NT2/D1 (cell line): ENCODE measurements around the gene ZMPSTE24.

Experiments used
- DNase-seq: peaks from one replicate; pipeline ENCODE4 v3.0.0-alpha.2; 2011; ENCODE audit warnings: low read depth, low spot score
- H3K27me3 ChIP-seq: 2 replicates; pipeline ENCODE4 v1.6.0; 2011; ENCODE audit warnings: mild to moderate bottlenecking; ENCODE audit not compliant: insufficient read length, insufficient read depth
- H3K36me3 ChIP-seq: 2 replicates; pipeline ENCODE4 v1.6.1; 2011; ENCODE audit warnings: mild to moderate bottlenecking, low read length, mixed read lengths; ENCODE audit not compliant: insufficient read depth, insufficient read length
- H3K4me1 ChIP-seq: 2 replicates; pipeline ENCODE4 v1.5.1; 2011; ENCODE audit not compliant: insufficient read depth, insufficient read length
- H3K4me3 ChIP-seq: 2 replicates; pipeline ENCODE4 v1.5.1; 2011; ENCODE audit warnings: low read depth; ENCODE audit not compliant: insufficient read length
- H3K9ac ChIP-seq: 2 replicates; pipeline ENCODE4 v1.6.0; 2011; ENCODE audit warnings: low read depth; ENCODE audit not compliant: insufficient read length
- H3K9me3 ChIP-seq: 2 replicates; pipeline ENCODE4 v1.5.1; 2011; ENCODE audit warnings: mild to moderate bottlenecking, low read length; ENCODE audit not compliant: insufficient read depth
- SUZ12 ChIP-seq: IDR thresholded peaks from 2 replicates; pipeline ENCODE4 v1.6.1; 2011; ENCODE audit not compliant: insufficient read length, insufficient read depth; ENCODE audit errors: extremely low read depth
- YY1 ChIP-seq: IDR thresholded peaks from 2 replicates; pipeline ENCODE4 v1.6.1; 2011; ENCODE audit not compliant: insufficient read length, insufficient read depth
- ZNF274 ChIP-seq: IDR thresholded peaks from 2 replicates; pipeline ENCODE4 v1.6.1; 2011; ENCODE audit warnings: mild to moderate bottlenecking, low read depth, low read length

The ZMPSTE24 gene

DNA sequence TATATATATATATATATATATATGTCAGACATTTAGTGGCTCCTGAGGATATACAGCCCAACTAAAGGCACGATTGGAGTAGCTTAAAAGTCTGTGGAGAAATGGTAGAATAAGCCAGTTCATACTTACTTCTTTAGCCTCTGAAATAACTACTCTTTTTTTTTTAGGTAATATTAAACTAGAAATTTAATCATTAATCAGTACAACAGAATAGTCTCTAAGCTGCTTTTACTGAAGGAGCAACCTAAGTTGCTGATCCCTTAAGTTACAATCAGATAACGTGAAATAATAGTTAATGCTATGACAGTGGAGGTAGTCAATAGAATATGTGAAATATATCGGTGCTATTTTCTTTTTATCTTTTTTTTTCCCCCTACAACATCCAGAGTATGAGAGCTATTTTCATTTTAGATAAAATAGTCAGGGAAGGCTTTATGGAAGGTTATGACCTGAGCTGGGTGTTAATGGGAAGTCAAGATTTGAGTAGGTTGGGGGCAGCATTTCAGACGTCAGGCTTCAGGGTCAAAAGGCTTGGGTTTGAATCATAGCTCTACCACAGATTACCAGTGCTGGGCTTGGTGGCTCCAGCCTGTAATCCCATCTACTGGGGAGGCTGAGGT lies 15.6 kb downstream of the ZMPSTE24 start:
- DNase-seq, result no peak
- no peak for TF ChIP-seq SUZ12
- TF ChIP-seq YY1, result no peak
- no peak for TF ChIP-seq ZNF274
- H3K27me3 ChIP-seq, result no peaks in the 10 kb centered on the region
- no peak overlapping the region for H3K4me3 ChIP-seq
- H3K36me3 ChIP-seq, result peaks cover 79% of the 10 kb centered on the region
- no peaks in the 10 kb centered on the region for H3K9me3 ChIP-seq
- no peak overlapping the region for H3K9ac ChIP-seq
- H3K4me1 ChIP-seq, result peaks cover 1% of the 10 kb centered on the region

DNA sequence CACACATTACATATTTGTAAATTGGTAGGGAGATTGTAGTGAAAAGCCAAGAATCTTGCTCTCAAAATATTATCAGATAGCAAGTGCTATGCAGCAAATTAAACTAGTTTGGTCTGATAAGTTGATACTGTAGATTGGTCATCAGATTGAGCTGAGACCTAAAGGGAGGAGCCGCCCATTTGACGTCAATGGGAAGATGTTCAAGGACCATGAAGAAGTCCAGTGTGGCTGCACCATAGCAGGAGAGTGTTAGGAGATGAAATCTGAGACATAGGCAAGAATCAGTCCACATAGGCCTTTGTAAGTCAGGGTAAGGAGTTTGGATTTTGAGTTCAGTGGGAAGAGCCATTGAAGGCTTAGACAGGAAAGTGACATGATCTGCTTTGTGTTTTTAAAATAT lies 16.3 kb downstream of the ZMPSTE24 start:
- H3K4me1 ChIP-seq, result peaks cover 1% of the 10 kb centered on the region
- no peak overlapping the region for H3K4me3 ChIP-seq
- no peaks in the 10 kb centered on the region for H3K9me3 ChIP-seq
- H3K27me3 ChIP-seq, result no peaks in the 10 kb centered on the region
- H3K36me3 ChIP-seq, result peaks cover 81% of the 10 kb centered on the region
- DNase-seq, result no peak
- no peak overlapping the region for H3K9ac ChIP-seq
- TF ChIP-seq YY1, result no peak
- TF ChIP-seq SUZ12, result no peak
- no peak for TF ChIP-seq ZNF274

GRCh38 chr1:40276122-40276521 lies 18.1 kb downstream of the ZMPSTE24 start:
- TF ChIP-seq YY1 (no peak), ZNF274 (no peak), SUZ12 (no peak)
- H3K27me3 ChIP-seq, result no peaks in the 10 kb centered on the region
- peaks cover 1% of the 10 kb centered on the region for H3K4me1 ChIP-seq
- H3K9me3 ChIP-seq, result no peaks in the 10 kb centered on the region
- H3K36me3 ChIP-seq, result peaks cover 79% of the 10 kb centered on the region
- H3K4me3 ChIP-seq, result no peak overlapping the region
- no peak for DNase-seq
- H3K9ac ChIP-seq, result no peak overlapping the region

DNA sequence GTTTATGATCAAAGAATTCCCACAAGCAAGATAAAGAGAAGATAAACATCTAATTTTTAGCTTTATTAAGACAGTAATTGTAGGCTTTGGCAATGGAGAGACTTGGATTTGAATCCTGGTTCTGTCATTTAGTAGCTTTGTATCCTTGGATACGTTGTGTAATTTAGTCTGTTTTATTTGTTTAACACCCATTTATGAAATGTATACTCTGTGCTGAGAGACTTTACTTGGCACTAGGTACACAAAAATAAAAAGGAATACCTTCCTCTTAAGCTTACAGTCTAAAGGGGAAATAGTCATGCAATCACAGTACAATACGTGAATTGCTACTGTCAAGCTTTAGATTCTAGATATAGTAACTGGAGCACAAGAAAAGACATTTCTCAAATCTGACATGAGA lies 23.8 kb downstream of the ZMPSTE24 start:
- Histone ChIP-seq H3K9ac (no peak overlapping the region), H3K36me3 (peaks cover 67% of the 10 kb centered on the region), H3K4me3 (no peak overlapping the region), H3K4me1 (no peaks in the 10 kb centered on the region), H3K9me3 (no peaks in the 10 kb centered on the region), H3K27me3 (no peaks in the 10 kb centered on the region)
- TF ChIP-seq YY1, result no peak
- TF ChIP-seq SUZ12, result no peak
- no peak for TF ChIP-seq ZNF274
- no peak for DNase-seq

- Histone ChIP-seq H3K4me1 (no peaks in the 10 kb centered on the region), H3K36me3 (peaks cover 69% of the 10 kb centered on the region), H3K27me3 (no peaks in the 10 kb centered on the region), H3K9me3 (no peaks in the 10 kb centered on the region), H3K9ac (no peak overlapping the region), H3K4me3 (no peak overlapping the region)
- TF ChIP-seq ZNF274, result no peak
- TF ChIP-seq SUZ12, result no peak
- TF ChIP-seq YY1, result no peak
- no peak for DNase-seq
Observed at GRCh38 chr1:40291293-40291692, 33.3 kb downstream of the ZMPSTE24 start.

DNA sequence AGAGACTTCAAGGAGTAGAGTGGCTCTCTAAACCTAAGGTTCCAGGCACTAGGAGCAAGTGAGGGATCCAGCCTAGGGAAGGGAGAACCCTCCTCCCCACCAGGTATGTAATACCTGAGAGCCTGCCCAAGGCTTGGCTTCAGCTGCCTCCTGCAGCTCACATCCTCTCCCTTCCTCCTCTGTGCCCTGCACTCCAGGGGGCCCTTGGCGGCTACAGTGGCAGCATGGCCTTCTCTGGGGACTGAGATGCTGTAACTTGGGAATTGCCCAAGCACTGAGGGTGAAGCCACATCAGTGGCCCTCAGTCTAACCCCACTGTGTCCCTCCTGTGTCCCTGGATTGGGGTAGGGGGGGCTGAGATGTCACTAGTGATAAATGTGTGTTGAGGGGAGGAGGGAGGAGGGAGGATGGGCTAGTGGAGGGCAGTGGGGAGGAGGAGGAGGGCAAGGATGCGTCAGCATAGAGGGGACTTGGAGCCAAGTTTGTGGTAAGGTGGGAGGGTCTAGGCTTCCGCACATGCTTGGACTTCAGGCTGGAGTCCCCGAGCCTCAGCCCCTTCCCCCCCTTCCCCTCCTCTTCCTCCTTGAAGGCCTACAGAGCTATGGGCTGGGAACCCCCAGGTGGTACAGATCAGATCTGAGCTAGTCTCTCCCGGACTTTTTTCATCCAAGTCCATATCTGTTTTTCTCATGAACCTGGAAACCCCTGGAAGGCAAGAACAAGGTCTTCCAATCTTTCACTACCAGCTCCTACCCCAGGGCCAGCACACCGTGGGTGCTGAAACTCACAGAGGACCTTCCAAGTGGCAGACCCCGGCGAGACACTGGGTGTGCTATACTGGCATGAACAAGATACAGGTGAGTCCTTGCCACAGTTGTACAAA lies 41.6 kb downstream of the ZMPSTE24 start:
- Histone ChIP-seq H3K4me3 (no peak overlapping the region), H3K9ac (no peak overlapping the region), H3K27me3 (no peaks in the 10 kb centered on the region), H3K36me3 (peaks cover 24% of the 10 kb centered on the region), H3K9me3 (no peaks in the 10 kb centered on the region), H3K4me1 (no peaks in the 10 kb centered on the region)
- no peak for DNase-seq
- TF ChIP-seq SUZ12 (no peak), YY1 (no peak), ZNF274 (no peak)

GRCh38 chr1:40300249-40300567 lies 42.2 kb downstream of the ZMPSTE24 start:
- Histone ChIP-seq H3K9ac (no peak overlapping the region), H3K4me3 (no peak overlapping the region), H3K4me1 (peaks cover under 1% of the 10 kb centered on the region), H3K36me3 (peaks cover 22% of the 10 kb centered on the region), H3K9me3 (no peaks in the 10 kb centered on the region), H3K27me3 (no peaks in the 10 kb centered on the region)
- TF ChIP-seq ZNF274, result no peak
- TF ChIP-seq SUZ12, result no peak
- no peak for DNase-seq
